B cell (primary cell): ENCODE data around the gene NUBPL. TPM values are rescaled to one million over a fixed set of nuclear protein-coding genes. Genes with fewer than 3 reads are reported as not detected.
"Not testable (repeated sequence)": the region's sequence is repeated elsewhere in the genome, so short reads cannot be mapped to it uniquely, and the experiment has no call there.

Experiments
- ATAC-seq: fragments of 200-7000 bp; cut with Tn5 transposase; one replicate; pipeline ENCODE4 v1.10.0; 2021; ENCODE audit warnings: low read depth, mild to moderate bottlenecking, moderate number of reproducible peaks, moderate library complexity
- CTCF ChIA-PET: fragments of 350-600 bp; sonication (Branson Sonifier 250); formaldehyde crosslinking; loops from one replicate; lab custom pipeline; 2021; ENCODE audit warnings: antibody characterized with exemption, inconsistent platforms; lab: Charles Lee
- POLR2A ChIA-PET: fragments of 350-600 bp; sonication (Branson Sonifier 250); formaldehyde crosslinking; loops from one replicate; lab custom pipeline; 2021; ENCODE audit warnings: antibody characterized with exemption; lab: Charles Lee
- DNase-seq: peaks from one replicate; pipeline ENCODE4 v3.0.0; 2013
- H2AFZ ChIP-seq: 2 replicates; pipeline ENCODE4 v1.6.1; 2012; ENCODE audit warnings: mild to moderate bottlenecking, low read depth, low read length; ENCODE audit not compliant: insufficient read depth, poor library complexity, severe bottlenecking
- H3K27ac ChIP-seq, 2 donors: 1 replicate in 1 of 2; 2 replicates in 1 of 2; pipeline ENCODE4 v1.5.1; 2012 to 2013; ENCODE audit warnings: low read length in 2 of 2, mild to moderate bottlenecking in 2 of 2, moderate library complexity in 1 of 2
- H3K27me3 ChIP-seq, 4 experiments: fragments of 200-600 bp in 1 of 4; sonication (generic) in 1 of 4; replicated peaks in 1 of 4; 1 replicate in 2 of 4; 2 replicates in 2 of 4; pipeline versions ENCODE4 v1.6.1 to v1.7.0; 2013 to 2016; ENCODE audit warnings: low read length in 3 of 4, mild to moderate bottlenecking in 2 of 4, mixed read lengths in 1 of 4, moderate library complexity in 1 of 4; ENCODE audit not compliant: insufficient read depth in 4 of 4, control insufficient read depth in 3 of 4; ENCODE audit errors: control extremely low read depth in 1 of 4
- H3K36me3 ChIP-seq, 2 experiments: replicated peaks in 1 of 2; 1 replicate in 1 of 2; 2 replicates in 1 of 2; pipeline versions ENCODE4 v1.6.1 to v1.7.1; 2013; ENCODE audit warnings: low read length in 1 of 2; ENCODE audit not compliant: insufficient read depth in 2 of 2, control insufficient read depth in 1 of 2; ENCODE audit errors: control extremely low read depth in 1 of 2, extremely low read depth in 1 of 2
- H3K4me1 ChIP-seq, 2 donors: fragments of 200-600 bp in 1 of 2; sonication (generic) in 1 of 2; 1 replicate in 1 of 2; 2 replicates in 1 of 2; pipeline versions ENCODE4 v1.5.1 to v1.6.1; 2013 to 2017; ENCODE audit warnings: low read length in 2 of 2; ENCODE audit not compliant: control insufficient read depth in 2 of 2, insufficient read depth in 2 of 2
- H3K4me2 ChIP-seq: replicated peaks from 2 replicates; pipeline ENCODE3; 2012; ENCODE audit warnings: mild to moderate bottlenecking, low read depth, low read length; ENCODE audit not compliant: poor library complexity, severe bottlenecking
- H3K4me3 ChIP-seq, 5 experiments: fragments of 200-600 bp in 1 of 5; sonication (generic) in 1 of 5; 1 replicate in 3 of 5; 2 replicates in 2 of 5; pipeline versions ENCODE4 v1.5.1 to v1.7.0; 2011 to 2016; ENCODE audit warnings: low read length in 4 of 5, mild to moderate bottlenecking in 4 of 5, low read depth in 2 of 5, control low read depth in 1 of 5, moderate library complexity in 1 of 5; ENCODE audit not compliant: insufficient read depth in 1 of 5; ENCODE audit errors: control extremely low read depth in 1 of 5, extremely low read depth in 1 of 5
- H3K79me2 ChIP-seq: fragments of 200-600 bp; sonication (generic); one replicate; pipeline ENCODE4 v1.6.0; 2016; ENCODE audit warnings: low read length; ENCODE audit not compliant: control insufficient read depth, insufficient read depth
- H3K9ac ChIP-seq: fragments of 200-600 bp; sonication (generic); 2 replicates; pipeline ENCODE4 v1.6.1; 2017; ENCODE audit warnings: mild to moderate bottlenecking, low read length, moderate library complexity
- H3K9me3 ChIP-seq, 3 donors: one replicate each; pipeline versions ENCODE4 v1.6.1 to v1.7.1; 2013; ENCODE audit warnings: low read length in 2 of 3; ENCODE audit not compliant: control insufficient read depth in 2 of 3, insufficient read depth in 1 of 3; ENCODE audit errors: control extremely low read depth in 1 of 3
- H4K20me1 ChIP-seq: 2 replicates; pipeline ENCODE4 v1.6.0; 2012; ENCODE audit warnings: mild to moderate bottlenecking, low read length; ENCODE audit not compliant: insufficient read depth, control insufficient read depth, poor library complexity, severe bottlenecking
- H3K27ac Mint-ChIP-seq: one replicate; pipeline ENCODE4 v1.8.0; 2021; ENCODE audit warnings: mixed read lengths
- H3K27me3 Mint-ChIP-seq: one replicate; pipeline ENCODE4 v1.8.0; 2021; ENCODE audit warnings: mixed read lengths
- H3K4me1 Mint-ChIP-seq: one replicate; pipeline ENCODE4 v1.8.0; 2021; ENCODE audit warnings: mixed read lengths
- H3K4me3 Mint-ChIP-seq: one replicate; pipeline ENCODE4 v1.8.0; 2021; ENCODE audit warnings: mixed read lengths
- H3K9me3 Mint-ChIP-seq: one replicate; pipeline ENCODE4 v1.8.0; 2022; ENCODE audit warnings: mixed read lengths; ENCODE audit not compliant: insufficient read depth
- CTCF ChIP-seq: fragments of 200-600 bp; IDR thresholded peaks from one replicate; pipeline ENCODE4 v1.8.0; 2022; ENCODE audit warnings: antibody characterized with exemption, mild to moderate bottlenecking
- EZH2 ChIP-seq: IDR thresholded peaks from 2 replicates; pipeline ENCODE4 v1.6.1; 2012; ENCODE audit warnings: borderline replicate concordance, low read depth, mild to moderate bottlenecking, moderate library complexity, low read length; ENCODE audit not compliant: insufficient read depth, poor library complexity, severe bottlenecking
- WGBS: methylation state at CpG from one replicate; pipeline ENCODE4 v1.1.5; 2013; ENCODE audit warnings: missing lambda C conversion rate; ENCODE audit not compliant: insufficient coverage; 5-methylcytosine and 5-hydroxymethylcytosine counted together
- intact Hi-C: fragments of 100-400 bp; cut with micrococcal nuclease; formaldehyde crosslinking; loops from one replicate; pipeline ENCODE4 v1.10.0; 2022
- polyA plus RNA-seq: library from polyadenylated mRNA; depleted of rRNA; stranded (reverse); fragments of >200 nt; gene quantifications from 2 replicates; pipeline ENCODE4 v1.2.3, GENCODE V29; 2012
- total RNA-seq, 2 donors: library from RNA; stranded (reverse); fragments of 120-200 nt in 1 of 2; gene quantifications; 1 replicate in 1 of 2; 2 replicates in 1 of 2; pipeline versions ENCODE4 v1.2.3 to v1.2.4, GENCODE V29; 2013 to 2022

The NUBPL gene
- total and polyA plus RNA-seq, 2 donors (not counting 1 experiment from before 2014, with no cell fraction given): 1.9 to 14.2 TPM

DNA sequence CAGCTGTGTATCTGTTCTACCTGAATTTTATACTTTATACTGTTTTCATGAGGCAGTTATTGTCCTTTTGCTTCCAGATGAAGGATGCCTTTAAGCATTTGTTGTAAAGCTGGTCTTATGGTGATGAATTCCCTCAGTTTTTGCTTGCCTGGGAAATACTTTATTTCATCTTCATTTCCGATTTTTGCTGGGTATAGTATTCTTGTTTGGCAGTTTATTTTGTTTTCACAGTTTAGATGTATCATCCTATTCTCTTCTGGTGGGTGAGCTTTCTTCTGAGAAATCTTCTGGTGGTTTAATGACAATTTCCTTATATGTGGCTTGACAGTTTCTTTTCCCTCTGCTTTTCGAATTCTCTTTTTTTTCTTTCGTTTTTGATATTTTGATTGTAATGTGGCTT, 188.1 kb downstream of the NUBPL start:
- Histone ChIP-seq H3K36me3 (no peaks in the 10 kb centered on the region), H2AFZ (no peak overlapping the region), H3K79me2 (no peaks in the 10 kb centered on the region), H3K9me3 (peaks cover 10 to 42% (median 35%) of the 10 kb centered on the region in 3 donors), H4K20me1 (no peaks in the 10 kb centered on the region), H3K4me1 (no peaks in the 10 kb centered on the region), H3K4me2 (no peak overlapping the region), H3K4me3 (no peak overlapping the region), H3K9ac (no peak overlapping the region), H3K27ac (no peak overlapping the region), H3K27me3 (no peaks in the 10 kb centered on the region)
- Mint-ChIP-seq H3K9me3 (peaks cover 18% of the 10 kb centered on the region), H3K27ac (no peak overlapping the region), H3K4me1 (no peaks in the 10 kb centered on the region), H3K27me3 (no peaks in the 10 kb centered on the region), H3K4me3 (no peak overlapping the region)
- intact Hi-C loops: no loop called here
- ATAC-seq (no peak), DNase-seq (no peak)
- TF ChIP-seq EZH2: no peak
- TF ChIP-seq CTCF: no peak
- CTCF ChIA-PET: no interaction called here
- POLR2A ChIA-PET: no interaction called here
- WGBS: 100% methylated on average over 1 of the region's 3 CpGs

- H3K36me3 ChIP-seq, H3K4me1 Mint-ChIP-seq, DNase-seq, H3K27me3 ChIP-seq, H3K4me1 ChIP-seq, H4K20me1 ChIP-seq, H3K27me3 Mint-ChIP-seq, H3K4me3 Mint-ChIP-seq, H3K79me2 ChIP-seq, H3K4me2 ChIP-seq, POLR2A ChIA-PET, ATAC-seq, H3K9ac ChIP-seq, H3K27ac Mint-ChIP-seq, intact Hi-C loops, H3K4me3 ChIP-seq, H3K27ac ChIP-seq, H2AFZ ChIP-seq: not testable (repeated sequence)
- CTCF ChIA-PET: interaction anchor here (0.8 kb wide), 1 partner anchor 19 kb away, joined by 3 read pairs; no protein-coding TSS in a partner anchor
- peaks cover 10 to 33% (median 28%) of the 10 kb centered on the region in 3 donors for H3K9me3 ChIP-seq
- H3K9me3 Mint-ChIP-seq: peaks cover 18% of the 10 kb centered on the region
- no CpG with 5 or more reads among the region's 1 CpG for WGBS
Measured at GRCh38 chr14:31751047-31751446, 189.8 kb downstream of the NUBPL start.
